Trophoblast cell (in vitro differentiated cells and primary cell): ENCODE measurements around the gene RAB9B.

Source experiments
- DNase-seq, 2 donors: peaks; one replicate each; pipeline ENCODE4 v3.0.0-alpha.2; 2016
- H2AFZ ChIP-seq: 2 replicates; pipeline ENCODE4 v1.6.1; 2013; ENCODE audit warnings: low read length, moderate library complexity, mild to moderate bottlenecking; ENCODE audit not compliant: insufficient read depth, poor library complexity
- H2AK5ac ChIP-seq: 2 replicates; pipeline ENCODE4 v1.6.1; 2013; ENCODE audit warnings: mild to moderate bottlenecking, low read length
- H2BK120ac ChIP-seq: 2 replicates; pipeline ENCODE4 v1.6.1; 2013; ENCODE audit warnings: low read length, mild to moderate bottlenecking, moderate library complexity; ENCODE audit not compliant: insufficient read depth, poor library complexity
- H2BK12ac ChIP-seq: 2 replicates; pipeline ENCODE4 v1.6.1; 2013; ENCODE audit warnings: mild to moderate bottlenecking, low read length, moderate library complexity
- H2BK5ac ChIP-seq: 2 replicates; pipeline ENCODE4 v1.6.1; 2013; ENCODE audit warnings: low read length, low read depth, moderate library complexity, mild to moderate bottlenecking; ENCODE audit not compliant: poor library complexity
- H3K14ac ChIP-seq: 2 replicates; pipeline ENCODE4 v1.6.1; 2013; ENCODE audit warnings: mild to moderate bottlenecking, low read length
- H3K18ac ChIP-seq: 2 replicates; pipeline ENCODE4 v1.6.1; 2013; ENCODE audit warnings: mild to moderate bottlenecking, low read length
- H3K23ac ChIP-seq: 2 replicates; pipeline ENCODE4 v1.6.1; 2013; ENCODE audit warnings: low read length
- H3K27ac ChIP-seq: 2 replicates; pipeline ENCODE4 v1.5.1; 2013; ENCODE audit warnings: low read depth, mild to moderate bottlenecking, inconsistent platforms, low read length, moderate library complexity
- H3K27me3 ChIP-seq: 2 replicates; pipeline ENCODE4 v1.6.1; 2013; ENCODE audit warnings: inconsistent platforms, mild to moderate bottlenecking, low read length, moderate library complexity; ENCODE audit not compliant: insufficient read depth
- H3K36me3 ChIP-seq, 2 experiments: 1 replicate in 1 of 2; 2 replicates in 1 of 2; pipeline ENCODE4 v1.6.1; 2013; ENCODE audit warnings: low read length in 2 of 2, mild to moderate bottlenecking in 2 of 2, moderate library complexity in 1 of 2; ENCODE audit not compliant: insufficient read depth in 2 of 2, control insufficient read depth in 1 of 2
- H3K4ac ChIP-seq: 2 replicates; pipeline ENCODE4 v1.6.1; 2013; ENCODE audit warnings: low read depth, mild to moderate bottlenecking, low read length, moderate library complexity
- H3K4me1 ChIP-seq, 2 experiments: 1 replicate in 1 of 2; 2 replicates in 1 of 2; pipeline ENCODE4 v1.6.1; 2013; ENCODE audit warnings: low read length in 2 of 2, mild to moderate bottlenecking in 2 of 2, moderate library complexity in 1 of 2; ENCODE audit not compliant: insufficient read depth in 2 of 2, control insufficient read depth in 1 of 2
- H3K4me2 ChIP-seq: 2 replicates; pipeline ENCODE4 v1.6.1; 2013; ENCODE audit warnings: inconsistent platforms, mild to moderate bottlenecking, low read length, moderate library complexity
- H3K4me3 ChIP-seq: 2 replicates; pipeline ENCODE4 v1.5.1; 2013; ENCODE audit warnings: mild to moderate bottlenecking, low read depth, low read length, inconsistent platforms
- H3K79me1 ChIP-seq: one replicate; pipeline ENCODE4 v1.6.1; 2013; ENCODE audit warnings: low read length
- H3K79me2 ChIP-seq: 2 replicates; pipeline ENCODE4 v1.6.1; 2013; ENCODE audit warnings: low read length, mild to moderate bottlenecking; ENCODE audit not compliant: control insufficient read depth, insufficient read depth, poor library complexity
- H3K9ac ChIP-seq: 2 replicates; pipeline ENCODE4 v1.6.1; 2013; ENCODE audit warnings: mild to moderate bottlenecking, low read length
- H3K9me3 ChIP-seq: 2 replicates; pipeline ENCODE4 v1.6.1; 2013; ENCODE audit warnings: low read depth, mild to moderate bottlenecking, control low read depth, inconsistent platforms, low read length; ENCODE audit not compliant: insufficient read depth
- H4K12ac ChIP-seq: 2 replicates; pipeline ENCODE4 v1.6.1; 2013; ENCODE audit warnings: low read depth, mild to moderate bottlenecking, low read length, moderate library complexity
- H4K8ac ChIP-seq: 2 replicates; pipeline ENCODE4 v1.6.1; 2013; ENCODE audit warnings: low read depth, mild to moderate bottlenecking, low read length, moderate library complexity
- H4K91ac ChIP-seq: one replicate; pipeline ENCODE4 v1.6.1; 2013; ENCODE audit warnings: low read depth, mild to moderate bottlenecking, low read length, moderate library complexity
- WGBS: extraction: QIAGEN DNeasy Blood & Tissue Kit; methylation state at CpG from one replicate; pipeline ENCODE4 v1.1.7; 2013; ENCODE audit warnings: missing lambda C conversion rate; ENCODE audit not compliant: insufficient read length, insufficient coverage; ENCODE audit errors: extremely low coverage; 5-methylcytosine and 5-hydroxymethylcytosine counted together

Gene RAB9B

DNA sequence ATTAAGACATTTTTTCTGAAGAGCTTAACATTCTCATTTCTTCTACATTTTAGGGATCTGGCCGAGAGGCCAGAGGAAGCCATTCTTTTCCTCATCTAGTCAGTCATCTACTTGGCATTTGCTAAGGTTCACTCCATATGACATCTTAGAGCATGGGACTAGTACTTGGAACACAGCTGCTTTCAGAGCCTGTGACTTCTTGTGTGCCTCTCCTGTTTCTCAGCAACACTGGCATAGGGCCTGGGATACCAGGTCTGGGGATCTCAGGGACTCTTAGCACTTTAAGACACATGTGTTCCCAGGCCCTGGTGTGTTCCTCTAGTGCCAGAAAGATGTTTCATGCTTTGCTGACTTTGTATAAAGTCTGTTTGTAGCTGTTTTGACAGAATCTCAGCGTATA, 48.1 kb downstream of the RAB9B start:
- Histone ChIP-seq H3K4me2 (no peak overlapping the region), H4K8ac (no peak overlapping the region), H3K4me1 (peaks cover 0 to 2% of the 10 kb centered on the region in 2 experiments), H2AFZ (no peak overlapping the region), H2BK120ac (no peak overlapping the region), H3K4ac (no peak overlapping the region), H3K79me2 (no peaks in the 10 kb centered on the region), H3K9me3 (no peaks in the 10 kb centered on the region), H3K14ac (no peak overlapping the region), H4K12ac (no peak overlapping the region), H2BK12ac (no peak overlapping the region), H2BK5ac (no peak overlapping the region), H3K36me3 (no peaks in the 10 kb centered on the region), H3K18ac (no peak overlapping the region), H3K4me3 (no peak overlapping the region), H3K79me1 (no peaks in the 10 kb centered on the region), H3K27ac (no peak overlapping the region), H3K9ac (no peak overlapping the region), H2AK5ac (no peak overlapping the region), H3K27me3 (no peaks in the 10 kb centered on the region), H4K91ac (no peak overlapping the region), H3K23ac (no peak overlapping the region)
- WGBS = no CpG with 5 or more reads among the region's 2 CpGs
- DNase-seq = no peak

DNA sequence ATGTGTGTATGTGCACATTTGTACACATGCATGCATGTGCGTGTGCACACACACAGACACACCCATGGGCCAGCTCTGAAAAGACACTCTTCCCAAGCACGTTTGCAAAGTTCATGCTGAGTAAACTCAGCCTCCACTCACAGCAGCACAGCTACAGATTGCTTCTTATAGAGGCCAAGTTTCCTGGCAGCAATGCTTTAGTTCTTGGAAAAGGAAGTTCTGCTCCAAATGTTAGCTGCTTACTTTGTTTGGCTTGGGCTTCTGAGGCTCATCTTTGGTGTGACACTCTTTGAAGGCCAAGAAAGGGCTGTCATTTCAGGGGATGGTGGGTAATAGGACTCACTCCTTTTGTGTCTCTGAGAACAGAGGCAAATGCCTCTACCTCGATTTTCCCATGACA, 48.9 kb downstream of the RAB9B start:
- DNase-seq = no peak
- Histone ChIP-seq H3K4me3 (no peak overlapping the region), H2BK5ac (no peak overlapping the region), H3K79me1 (no peaks in the 10 kb centered on the region), H3K4me2 (no peak overlapping the region), H2AFZ (no peak overlapping the region), H3K9me3 (no peaks in the 10 kb centered on the region), H3K79me2 (no peaks in the 10 kb centered on the region), H4K12ac (no peak overlapping the region), H3K18ac (no peak overlapping the region), H3K9ac (no peak overlapping the region), H4K91ac (no peak overlapping the region), H3K14ac (no peak overlapping the region), H3K27ac (no peak overlapping the region), H2BK12ac (no peak overlapping the region), H2BK120ac (no peak overlapping the region), H4K8ac (no peak overlapping the region), H3K4ac (no peak overlapping the region), H3K23ac (no peak overlapping the region), H3K27me3 (no peaks in the 10 kb centered on the region), H2AK5ac (no peak overlapping the region), H3K36me3 (no peaks in the 10 kb centered on the region), H3K4me1 (peaks cover 0 to 2% of the 10 kb centered on the region in 2 experiments)
- WGBS = no CpG with 5 or more reads among the region's 3 CpGs

DNA sequence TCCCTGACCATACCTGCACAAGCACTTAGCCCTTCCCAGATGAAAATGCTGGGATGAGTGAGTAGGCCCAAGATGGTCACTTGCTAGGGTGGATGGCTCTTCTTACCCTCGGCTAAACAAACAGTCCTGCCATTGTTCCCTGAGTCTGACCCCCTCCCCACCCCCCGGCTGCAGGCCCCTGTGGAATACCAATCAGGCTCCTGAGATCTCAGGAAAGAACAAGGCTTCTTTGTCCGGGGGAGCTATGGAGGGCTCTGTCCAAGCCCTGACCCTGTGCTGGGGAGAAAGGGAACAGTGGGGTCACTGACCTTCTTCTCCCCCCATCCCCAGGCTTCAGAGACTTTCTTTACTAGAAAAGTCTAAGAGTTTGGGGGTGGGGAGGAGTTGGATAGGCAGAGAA, 49.4 kb downstream of the RAB9B start:
- Histone ChIP-seq H2BK120ac (no peak overlapping the region), H3K79me1 (no peaks in the 10 kb centered on the region), H4K8ac (no peak overlapping the region), H3K4me1 (peaks cover 0 to 2% of the 10 kb centered on the region in 2 experiments), H2BK5ac (no peak overlapping the region), H3K4me2 (no peak overlapping the region), H2AFZ (no peak overlapping the region), H3K9me3 (no peaks in the 10 kb centered on the region), H3K18ac (no peak overlapping the region), H2AK5ac (no peak overlapping the region), H3K27me3 (no peaks in the 10 kb centered on the region), H3K4ac (no peak overlapping the region), H4K12ac (no peak overlapping the region), H3K23ac (no peak overlapping the region), H3K14ac (no peak overlapping the region), H4K91ac (no peak overlapping the region), H3K9ac (no peak overlapping the region), H3K4me3 (no peak overlapping the region), H2BK12ac (no peak overlapping the region), H3K27ac (no peak overlapping the region), H3K36me3 (no peaks in the 10 kb centered on the region), H3K79me2 (no peaks in the 10 kb centered on the region)
- no CpG with 5 or more reads among the region's 3 CpGs for WGBS
- no peak for DNase-seq

DNA sequence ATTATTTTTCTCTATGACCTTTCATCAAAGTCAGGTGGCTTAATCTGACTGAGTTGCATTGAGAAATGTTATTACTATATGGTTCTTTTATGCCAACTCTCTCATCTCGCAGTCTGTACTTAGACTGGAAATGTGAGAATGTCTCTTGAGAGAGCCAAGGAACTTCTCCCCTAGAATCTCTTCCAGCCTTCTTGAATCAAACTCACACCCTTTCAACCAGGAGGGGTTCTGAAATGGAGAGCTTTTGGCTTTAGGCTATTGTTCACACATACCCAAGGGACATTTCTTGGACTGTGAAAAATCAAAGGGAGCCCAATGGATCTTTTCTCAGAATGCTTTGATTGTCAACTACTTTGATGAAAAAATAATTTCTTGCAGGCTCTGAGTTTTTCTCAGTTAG, 50.4 kb downstream of the RAB9B start:
- no peak overlapping the region for H2AFZ ChIP-seq
- H3K9me3 ChIP-seq = no peaks in the 10 kb centered on the region
- H3K14ac ChIP-seq = no peak overlapping the region
- H2BK5ac ChIP-seq = no peak overlapping the region
- no peaks in the 10 kb centered on the region for H3K27me3 ChIP-seq
- no peak overlapping the region for H2BK12ac ChIP-seq
- H2AK5ac ChIP-seq = no peak overlapping the region
- H4K12ac ChIP-seq = no peak overlapping the region
- WGBS = no CpG with 5 or more reads among the region's 1 CpG
- H3K36me3 ChIP-seq = no peaks in the 10 kb centered on the region
- no peak overlapping the region for H3K9ac ChIP-seq
- H3K79me2 ChIP-seq = no peaks in the 10 kb centered on the region
- H3K4ac ChIP-seq = no peak overlapping the region
- no peak overlapping the region for H3K18ac ChIP-seq
- DNase-seq = no peak
- no peak overlapping the region for H4K8ac ChIP-seq
- no peak overlapping the region for H2BK120ac ChIP-seq
- no peaks in the 10 kb centered on the region for H3K79me1 ChIP-seq
- no peak overlapping the region for H3K4me3 ChIP-seq
- H3K4me2 ChIP-seq = no peak overlapping the region
- peaks cover 0 to 2% of the 10 kb centered on the region in 2 experiments for H3K4me1 ChIP-seq
- H4K91ac ChIP-seq = no peak overlapping the region
- H3K23ac ChIP-seq = no peak overlapping the region
- no peak overlapping the region for H3K27ac ChIP-seq
